ENCODE measurements around the gene FAM209B. TPM values are rescaled to one million over a fixed set of nuclear protein-coding genes. Genes with fewer than 3 reads are reported as not detected.
"Not testable (repeated sequence)": the region's sequence is repeated elsewhere in the genome, so short reads cannot be mapped to it uniquely, and the experiment has no call there.

The FAM209B gene
- total RNA-seq, 1 donor from 2014 or later, result 2.5 TPM

GRCh38 chr20:56527521-56527920, 5.5 kb upstream of the FAM209B start:
- intact Hi-C loops (cut with micrococcal nuclease), result no loop called here

GRCh38 chr20:56537997-56538396, 5.0 kb downstream of the FAM209B start:
- intact Hi-C loops (cut with micrococcal nuclease), result no loop called here

- intact Hi-C loops (cut with micrococcal nuclease), result no loop called here
These were observed 7.4 kb downstream of the FAM209B start for GRCh38 chr20:56540415-56540814.

- intact Hi-C loops (cut with micrococcal nuclease), result no loop called here
These were observed 9.5 kb downstream of the FAM209B start for GRCh38 chr20:56542489-56543030.

- intact Hi-C loops (cut with micrococcal nuclease), result loop anchor here (2.0 to 10.0 kb wide), 3 partner anchors 25 to 1043 kb away; partner anchors contain the start of gene SPO11
These were observed 18.5 kb downstream of the FAM209B start for GRCh38 chr20:56551571-56551970.

- intact Hi-C loops (cut with micrococcal nuclease), result loop anchor here (5.0 to 10.0 kb wide), 2 partner anchors 774 to 1042 kb away; partner anchors contain the start of gene SPO11
These were observed 20.0 kb downstream of the FAM209B start for GRCh38 chr20:56552911-56553629.

GRCh38 chr20:56554869-56555268, 21.8 kb downstream of the FAM209B start:
- intact Hi-C loops (cut with micrococcal nuclease), result loop anchor here (5.0 to 10.0 kb wide), 2 partner anchors 772 to 1040 kb away; partner anchors contain the start of gene SPO11

GRCh38 chr20:56558968-56559367, 25.9 kb downstream of the FAM209B start:
- intact Hi-C loops (cut with micrococcal nuclease), result loop anchor here (10.0 kb wide), 1 partner anchor 1036 kb away; no protein-coding TSS in a partner anchor

- intact Hi-C loops (cut with micrococcal nuclease), result not testable (repeated sequence)
These were observed 31.5 kb downstream of the FAM209B start for GRCh38 chr20:56564526-56564925.

- intact Hi-C loops (cut with micrococcal nuclease), result no loop called here
These were observed 32.5 kb downstream of the FAM209B start for GRCh38 chr20:56565511-56565910.

- intact Hi-C loops (cut with micrococcal nuclease), result no loop called here
These were observed 33.6 kb downstream of the FAM209B start for GRCh38 chr20:56566621-56567020.

GRCh38 chr20:56570832-56571231, 37.8 kb downstream of the FAM209B start:
- intact Hi-C loops (cut with micrococcal nuclease), result no loop called here

- intact Hi-C loops (cut with micrococcal nuclease), result no loop called here
These were observed 39.1 kb downstream of the FAM209B start for GRCh38 chr20:56572172-56572571.

GRCh38 chr20:56573986-56574385, 40.9 kb downstream of the FAM209B start:
- intact Hi-C loops (cut with micrococcal nuclease), result no loop called here

- intact Hi-C loops (cut with micrococcal nuclease), result no loop called here
These were observed 41.6 kb downstream of the FAM209B start for GRCh38 chr20:56574531-56575142.

GRCh38 chr20:56575157-56575556, 42.1 kb downstream of the FAM209B start:
- intact Hi-C loops (cut with micrococcal nuclease), result no loop called here

GRCh38 chr20:56575961-56576360, 42.9 kb downstream of the FAM209B start:
- intact Hi-C loops (cut with micrococcal nuclease), result loop anchor here (2.0 kb wide), 1 partner anchor 25 kb away; no protein-coding TSS in a partner anchor

- intact Hi-C loops (cut with micrococcal nuclease), result no loop called here
These were observed 46.3 kb downstream of the FAM209B start for GRCh38 chr20:56579301-56579710.

- intact Hi-C loops (cut with micrococcal nuclease), result no loop called here
These were observed 47.2 kb downstream of the FAM209B start for GRCh38 chr20:56580226-56580625.

- intact Hi-C loops (cut with micrococcal nuclease), result no loop called here
These were observed 48.7 kb downstream of the FAM209B start for GRCh38 chr20:56581701-56582100.

- intact Hi-C loops (cut with micrococcal nuclease), result no loop called here
These were observed 49.5 kb downstream of the FAM209B start for GRCh38 chr20:56582542-56582941.

GRCh38 chr20:56584916-56585315, 51.9 kb downstream of the FAM209B start:
- intact Hi-C loops (cut with micrococcal nuclease), result no loop called here
